Measurements from ENCODE around the gene HOXA4.

HOXA4 gene

GRCh38 chr7:27172315-27172774, 41.8 kb upstream of the HOXA4 start:
- DNase-seq (peak in 1 of 2 donors; percentile 12), ATAC-seq (no peak)
- Mint-ChIP-seq H3K27ac (peak overlapping the region in 1 of 2 donors; percentile 87), H3K27me3 (peaks cover 95% of the 10 kb centered on the region), H3K9me3 (no peaks in the 10 kb centered on the region), H3K4me3 (peak overlapping the region; percentile 61 to 74), H3K4me1 (peaks cover 47% of the 10 kb centered on the region)

DNA sequence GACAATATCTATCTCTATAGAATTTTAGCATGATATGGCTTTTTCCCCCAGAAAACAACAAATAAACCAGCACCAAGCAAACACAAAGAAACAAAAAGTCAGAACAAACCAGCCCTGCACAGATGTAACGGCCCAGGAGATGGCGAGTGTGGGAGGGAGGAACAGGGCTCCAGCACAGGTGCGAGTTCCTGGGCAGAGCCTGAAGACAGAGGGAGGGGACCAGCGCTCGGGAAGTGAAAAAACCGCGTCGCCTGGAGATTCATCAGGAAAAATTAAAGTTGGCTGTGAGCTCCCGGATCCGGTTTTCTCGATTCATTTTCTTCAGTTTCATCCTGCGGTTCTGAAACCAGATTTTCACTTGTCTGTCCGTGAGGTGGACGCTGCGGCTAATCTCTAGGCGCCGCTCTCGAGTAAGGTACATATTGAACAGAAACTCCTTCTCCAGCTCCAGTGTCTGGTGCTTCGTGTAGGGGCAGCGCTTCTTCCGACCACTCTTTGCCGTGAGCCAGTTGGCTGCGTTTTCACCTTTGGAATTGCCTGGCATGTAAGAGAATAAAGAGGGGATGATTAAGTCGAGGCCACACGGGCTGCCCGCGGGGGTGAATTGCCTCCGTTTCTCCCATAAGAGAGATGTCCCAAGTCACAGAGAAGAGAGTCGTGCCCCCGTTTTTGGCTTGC, 41.2 kb upstream of the HOXA4 start:
- peaks cover 95% of the 10 kb centered on the region for H3K27me3 Mint-ChIP-seq
- peak in 1 of 2 donors; percentile 13 for DNase-seq
- no peak overlapping the region for H3K27ac Mint-ChIP-seq

DNA sequence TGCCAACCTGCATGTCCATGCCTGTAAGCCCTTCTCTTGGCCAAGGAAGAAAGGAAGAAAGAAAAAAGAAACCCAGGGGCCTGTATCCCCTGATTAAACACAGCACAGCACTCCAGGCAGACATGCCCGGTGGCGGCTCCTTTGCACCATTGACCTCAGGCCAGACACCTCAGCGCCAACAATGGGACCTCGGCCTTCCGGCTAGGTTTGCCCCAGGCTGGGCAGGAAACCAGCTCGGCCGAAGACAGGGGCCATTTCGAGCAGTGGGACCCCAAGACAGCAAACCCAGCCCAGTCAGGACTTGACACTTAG, 40.7 kb upstream of the HOXA4 start:
- H3K27ac Mint-ChIP-seq, result no peak overlapping the region
- H3K4me1 Mint-ChIP-seq, result peaks cover 58% of the 10 kb centered on the region
- H3K9me3 Mint-ChIP-seq, result no peaks in the 10 kb centered on the region
- ATAC-seq (no peak), DNase-seq (peak in 1 of 2 donors; percentile 8)
- peak overlapping the region; percentile 15 to 74 for H3K4me3 Mint-ChIP-seq
- H3K27me3 Mint-ChIP-seq, result peaks cover 95% of the 10 kb centered on the region

More for the DNA sequence above, 41.2 kb upstream of the HOXA4 start:
- no peak for ATAC-seq
- peaks cover 53% of the 10 kb centered on the region for H3K4me1 Mint-ChIP-seq
- peak overlapping the region; percentile 61 to 74 for H3K4me3 Mint-ChIP-seq
- no peaks in the 10 kb centered on the region for H3K9me3 Mint-ChIP-seq

GRCh38 chr7:27170426-27171324, 40.1 kb upstream of the HOXA4 start:
- peak overlapping the region in 1 of 2 donors; percentile 19 for H3K4me3 Mint-ChIP-seq

DNA sequence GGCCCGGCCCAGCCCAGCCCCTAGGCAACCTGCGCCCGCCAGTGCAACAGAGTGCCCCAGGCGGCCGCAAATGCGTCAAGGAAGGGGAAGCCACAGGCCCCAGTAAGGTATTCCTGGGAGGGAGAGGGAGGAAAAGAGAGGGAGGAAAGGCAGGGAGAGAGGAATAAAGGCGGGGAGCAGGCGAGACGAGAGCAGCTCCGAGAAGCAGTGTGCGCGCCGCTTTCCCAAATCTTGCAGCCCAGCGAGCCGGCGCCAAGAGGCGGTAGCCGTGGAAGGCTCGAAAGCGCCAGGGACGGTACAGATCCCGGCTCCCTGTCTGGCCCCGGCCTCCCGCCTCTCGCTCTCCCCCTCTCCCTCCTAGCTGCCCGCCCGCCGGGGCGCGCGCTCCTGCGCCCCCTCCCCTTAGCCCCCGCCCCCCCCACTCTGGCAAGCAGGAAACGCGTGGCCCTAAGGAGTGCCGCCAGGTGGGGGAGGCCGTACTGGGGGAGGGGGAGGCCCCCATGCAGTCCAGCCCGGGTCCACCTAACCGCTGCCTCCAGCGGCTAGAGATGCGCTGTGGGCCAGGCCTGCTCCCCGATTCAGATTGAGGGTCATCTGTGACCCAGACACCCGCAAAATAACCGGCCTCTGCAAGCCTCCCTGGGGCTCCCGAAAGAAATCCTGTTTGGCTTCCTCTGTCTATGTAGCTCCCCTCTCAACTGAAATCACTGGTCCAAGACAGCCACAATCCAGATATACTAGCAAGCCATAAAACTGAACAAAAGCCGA, 39.3 kb upstream of the HOXA4 start:
- H3K4me3 Mint-ChIP-seq, result peak overlapping the region; percentile 52 to 67
- peak overlapping the region in 1 of 2 donors; percentile 86 for H3K27ac Mint-ChIP-seq
- H3K9me3 Mint-ChIP-seq, result no peaks in the 10 kb centered on the region
- ATAC-seq (no peak), DNase-seq (no peak)
- peaks cover 95% of the 10 kb centered on the region for H3K27me3 Mint-ChIP-seq
- peaks cover 64% of the 10 kb centered on the region for H3K4me1 Mint-ChIP-seq

More at GRCh38 chr7:27170426-27171324, 40.1 kb upstream of the HOXA4 start:
- H3K27me3 Mint-ChIP-seq, result peaks cover 95% of the 10 kb centered on the region
- no peak for ATAC-seq
- peaks cover 64% of the 10 kb centered on the region for H3K4me1 Mint-ChIP-seq
- no peak overlapping the region for H3K27ac Mint-ChIP-seq
- no peak for DNase-seq
- H3K9me3 Mint-ChIP-seq, result no peaks in the 10 kb centered on the region

DNA sequence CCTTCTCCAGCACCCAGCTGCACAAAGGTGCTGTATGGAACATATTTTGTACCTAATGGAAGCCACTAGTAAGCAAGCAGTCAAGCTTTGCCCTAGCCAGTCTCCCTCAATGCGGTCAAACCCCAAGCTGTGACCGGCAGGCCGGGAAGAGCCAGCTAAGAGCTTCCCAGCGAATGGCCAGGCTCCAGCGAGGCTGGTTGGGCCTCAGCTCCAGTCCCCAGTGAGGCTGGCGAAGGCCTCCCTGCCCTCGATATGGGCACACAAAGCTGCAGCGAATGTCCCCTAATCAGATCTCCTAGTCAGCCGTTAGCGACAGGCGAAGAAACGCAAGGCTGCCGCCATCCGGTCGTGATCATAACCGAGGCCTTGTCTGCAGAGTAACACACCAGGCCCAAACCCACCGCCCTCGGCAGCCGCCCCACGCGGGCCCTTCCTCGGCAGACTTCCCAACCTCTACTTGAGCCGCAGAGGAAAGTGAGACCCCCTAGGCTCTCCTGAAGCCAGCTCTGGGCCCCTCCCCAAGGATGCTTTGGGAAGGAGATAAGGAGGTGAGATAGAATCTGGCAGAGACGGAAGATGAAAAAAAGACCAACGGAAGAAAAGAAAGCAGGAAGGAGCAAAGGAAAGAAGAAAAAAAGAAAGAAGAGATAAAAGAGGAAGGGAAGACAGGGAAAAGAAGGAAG, 37.8 kb upstream of the HOXA4 start:
- DNase-seq (peak in 1 of 2 donors; percentile 54), ATAC-seq (peak; percentile 50)
- peak overlapping the region in 1 of 2 donors; percentile 54 for H3K27ac Mint-ChIP-seq
- peak overlapping the region; percentile 0 to 6 for H3K4me3 Mint-ChIP-seq
- peaks cover 100% of the 10 kb centered on the region for H3K27me3 Mint-ChIP-seq
- peaks cover 73% of the 10 kb centered on the region for H3K4me1 Mint-ChIP-seq
- H3K9me3 Mint-ChIP-seq, result no peaks in the 10 kb centered on the region

DNA sequence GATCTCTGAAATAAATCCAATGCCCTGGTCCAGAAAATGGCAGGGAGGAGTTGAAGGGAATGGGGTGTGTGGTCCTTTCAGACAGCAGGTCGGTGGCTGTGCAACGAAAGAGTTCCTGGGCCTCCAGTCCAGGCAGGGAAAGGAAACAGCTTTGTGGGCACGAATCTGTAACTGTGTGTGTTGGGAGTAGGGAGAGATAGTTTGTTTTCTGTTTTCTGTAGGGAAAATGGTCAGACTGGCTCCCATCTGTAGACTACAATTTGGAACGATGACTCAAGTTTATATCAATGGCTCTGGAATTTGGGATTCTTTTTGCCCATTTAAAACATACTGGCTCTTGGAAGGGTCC, 37.3 kb upstream of the HOXA4 start:
- peaks cover 68% of the 10 kb centered on the region for H3K4me1 Mint-ChIP-seq
- DNase-seq, result no peak
- H3K9me3 Mint-ChIP-seq, result no peaks in the 10 kb centered on the region
- no peak for ATAC-seq
- peaks cover 100% of the 10 kb centered on the region for H3K27me3 Mint-ChIP-seq
- no peak overlapping the region for H3K27ac Mint-ChIP-seq
- H3K4me3 Mint-ChIP-seq, result no peak overlapping the region

GRCh38 chr7:27166531-27167505, 36.3 kb upstream of the HOXA4 start:
- Mint-ChIP-seq H3K4me3 (peak overlapping the region; percentile 56 to 62), H3K4me1 (peaks cover 59% of the 10 kb centered on the region), H3K9me3 (no peaks in the 10 kb centered on the region), H3K27me3 (peaks cover 100% of the 10 kb centered on the region), H3K27ac (peak overlapping the region in 1 of 2 donors; percentile 89)
- ATAC-seq (no peak), DNase-seq (no peak)

DNA sequence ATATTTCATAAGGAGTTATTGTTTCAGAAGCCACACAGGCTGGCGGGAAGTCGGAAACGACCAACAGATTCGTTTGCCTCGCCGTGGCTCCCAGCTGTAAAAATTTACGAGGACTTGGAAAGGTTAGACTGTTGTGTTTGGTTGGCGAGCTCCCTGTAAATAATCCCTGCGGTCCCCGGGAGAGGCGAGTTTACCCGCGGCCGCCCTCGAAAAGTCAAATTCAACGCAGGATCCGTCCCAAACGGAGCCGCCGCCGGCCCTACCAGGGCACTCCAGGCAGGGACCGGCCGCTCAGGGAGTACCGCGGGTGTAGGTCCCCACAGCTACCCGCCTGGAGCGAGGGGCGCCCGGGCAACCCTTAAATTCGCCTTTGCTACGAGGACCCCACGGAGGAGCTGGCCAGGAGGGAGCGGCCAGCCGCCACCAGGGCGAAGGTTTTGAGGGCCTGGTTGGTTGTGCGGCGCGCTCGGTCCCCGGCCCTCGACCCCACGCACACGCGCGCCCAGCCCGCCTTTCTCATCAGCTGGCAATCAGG, 35.5 kb upstream of the HOXA4 start:
- DNase-seq (no peak), ATAC-seq (no peak)
- Mint-ChIP-seq H3K4me3 (peak overlapping the region; percentile 61 to 62), H3K27me3 (peaks cover 99% of the 10 kb centered on the region), H3K9me3 (no peaks in the 10 kb centered on the region), H3K4me1 (peaks cover 54% of the 10 kb centered on the region), H3K27ac (peak overlapping the region in 1 of 2 donors; percentile 91)

- ATAC-seq (no peak), DNase-seq (no peak)
- Mint-ChIP-seq H3K4me1 (peaks cover 59% of the 10 kb centered on the region), H3K27ac (peak within 1 kb of the TSS in 1 of 2 donors; percentile 91), H3K4me3 (peak within 1 kb of the TSS; percentile 61 to 62), H3K27me3 (peaks cover 99% of the 10 kb centered on the region), H3K9me3 (no peaks in the 10 kb centered on the region)
These were observed 34.8 kb upstream of the HOXA4 start, which contains the start of gene HOXA9 for GRCh38 chr7:27165089-27165995. Gene HOXA9, minus strand, starts transcription at chr7:27165537. Its CDS starts 80 bp downstream, at chr7:27165457.

DNA sequence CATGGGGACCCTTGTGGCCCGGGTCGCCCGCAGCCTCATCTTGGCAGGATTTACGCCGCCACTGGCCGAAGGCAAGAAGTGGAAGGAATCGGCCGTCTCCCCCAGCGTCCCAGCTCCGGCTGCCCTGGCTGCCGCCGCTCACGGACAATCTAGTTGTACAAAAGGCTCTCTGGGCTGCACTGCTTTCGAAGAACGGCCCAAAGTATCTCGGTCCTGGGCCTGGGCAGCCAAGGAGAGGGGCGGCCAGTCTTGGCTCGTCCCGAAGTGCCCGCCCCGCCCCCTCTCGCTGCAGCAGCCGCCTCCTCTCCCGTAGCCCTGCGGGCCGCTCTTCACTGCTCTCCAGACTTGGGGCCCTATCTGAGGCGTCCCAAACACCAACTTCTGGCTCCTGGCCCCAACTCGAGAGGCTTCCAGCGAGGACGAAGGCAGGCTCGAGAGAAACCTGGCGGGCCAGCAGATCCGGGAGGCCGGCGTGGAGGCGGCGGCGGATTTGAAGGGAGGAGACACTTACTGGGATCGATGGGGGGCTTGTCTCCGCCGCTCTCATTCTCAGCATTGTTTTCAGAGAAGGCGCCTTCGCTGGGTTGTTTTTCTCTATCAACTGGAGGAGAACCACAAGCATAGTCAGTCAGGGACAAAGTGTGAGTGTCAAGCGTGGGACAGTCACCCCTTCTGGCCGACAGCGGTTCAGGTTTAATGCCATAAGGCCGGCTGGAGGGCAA, 34.0 kb upstream of the HOXA4 start:
- H3K4me1 Mint-ChIP-seq, result peaks cover 64% of the 10 kb centered on the region
- peak overlapping the region in 1 of 2 donors; percentile 72 for H3K27ac Mint-ChIP-seq
- no peaks in the 10 kb centered on the region for H3K9me3 Mint-ChIP-seq
- H3K27me3 Mint-ChIP-seq, result peaks cover 99% of the 10 kb centered on the region
- peak overlapping the region; percentile 50 to 56 for H3K4me3 Mint-ChIP-seq
- DNase-seq (no peak), ATAC-seq (no peak)

GRCh38 chr7:27164045-27164366, 33.4 kb upstream of the HOXA4 start:
- DNase-seq (no peak), ATAC-seq (no peak)
- H3K4me3 Mint-ChIP-seq, result peak overlapping the region in 1 of 2 donors; percentile 56
- no peaks in the 10 kb centered on the region for H3K9me3 Mint-ChIP-seq
- H3K4me1 Mint-ChIP-seq, result peaks cover 61% of the 10 kb centered on the region
- H3K27me3 Mint-ChIP-seq, result peaks cover 99% of the 10 kb centered on the region
- H3K27ac Mint-ChIP-seq, result peak overlapping the region in 1 of 2 donors; percentile 72
